Measurements from ENCODE around the gene DOK6. TPM values are rescaled to one million over a fixed set of nuclear protein-coding genes. Genes with fewer than 3 reads are reported as not detected.

The DOK6 gene
- total RNA-seq, 1 donor from 2014 or later = 0.67 TPM

DNA sequence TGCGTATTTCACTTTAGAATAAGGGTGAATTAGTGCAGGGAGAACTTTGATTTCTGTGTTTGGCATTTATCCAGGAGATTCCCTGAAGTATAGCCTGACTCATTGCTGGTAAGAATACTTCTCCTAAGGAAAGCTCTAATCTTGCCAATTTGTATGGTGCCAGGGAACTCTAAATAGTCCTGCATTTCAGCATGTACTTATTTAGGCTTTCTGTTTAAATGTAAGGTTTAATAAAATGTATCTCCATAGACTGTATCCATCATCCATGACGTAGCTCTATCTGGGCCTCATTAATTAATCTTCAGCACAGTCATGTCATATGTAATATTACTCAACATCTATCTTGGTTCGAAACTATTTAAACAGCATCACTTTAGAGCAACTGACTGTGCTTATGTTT is 127.7 kb downstream of the DOK6 start:
- no peak for DNase-seq (ENCODE audit: low read depth)
- TF ChIP-seq, protein P1, sequence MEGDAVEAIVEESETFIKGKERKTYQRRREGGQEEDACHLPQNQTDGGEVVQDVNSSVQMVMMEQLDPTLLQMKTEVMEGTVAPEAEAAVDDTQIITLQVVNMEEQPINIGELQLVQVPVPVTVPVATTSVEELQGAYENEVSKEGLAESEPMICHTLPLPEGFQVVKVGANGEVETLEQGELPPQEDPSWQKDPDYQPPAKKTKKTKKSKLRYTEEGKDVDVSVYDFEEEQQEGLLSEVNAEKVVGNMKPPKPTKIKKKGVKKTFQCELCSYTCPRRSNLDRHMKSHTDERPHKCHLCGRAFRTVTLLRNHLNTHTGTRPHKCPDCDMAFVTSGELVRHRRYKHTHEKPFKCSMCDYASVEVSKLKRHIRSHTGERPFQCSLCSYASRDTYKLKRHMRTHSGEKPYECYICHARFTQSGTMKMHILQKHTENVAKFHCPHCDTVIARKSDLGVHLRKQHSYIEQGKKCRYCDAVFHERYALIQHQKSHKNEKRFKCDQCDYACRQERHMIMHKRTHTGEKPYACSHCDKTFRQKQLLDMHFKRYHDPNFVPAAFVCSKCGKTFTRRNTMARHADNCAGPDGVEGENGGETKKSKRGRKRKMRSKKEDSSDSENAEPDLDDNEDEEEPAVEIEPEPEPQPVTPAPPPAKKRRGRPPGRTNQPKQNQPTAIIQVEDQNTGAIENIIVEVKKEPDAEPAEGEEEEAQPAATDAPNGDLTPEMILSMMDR (IDR thresholded peaks at IDR 0.05; ENCODE audit: insufficient read depth, low read length, poor library complexity, severe bottlenecking) = no peak
- H3K27me3 ChIP-seq (ENCODE audit: control insufficient read depth, insufficient read depth, low read length) = no peaks in the 10 kb centered on the region
- no peak overlapping the region for H3K4me3 ChIP-seq (ENCODE audit: low read depth, low read length)
- H3K36me3 ChIP-seq (ENCODE audit: control insufficient read depth, insufficient read depth, low read length) = no peaks in the 10 kb centered on the region

DNA sequence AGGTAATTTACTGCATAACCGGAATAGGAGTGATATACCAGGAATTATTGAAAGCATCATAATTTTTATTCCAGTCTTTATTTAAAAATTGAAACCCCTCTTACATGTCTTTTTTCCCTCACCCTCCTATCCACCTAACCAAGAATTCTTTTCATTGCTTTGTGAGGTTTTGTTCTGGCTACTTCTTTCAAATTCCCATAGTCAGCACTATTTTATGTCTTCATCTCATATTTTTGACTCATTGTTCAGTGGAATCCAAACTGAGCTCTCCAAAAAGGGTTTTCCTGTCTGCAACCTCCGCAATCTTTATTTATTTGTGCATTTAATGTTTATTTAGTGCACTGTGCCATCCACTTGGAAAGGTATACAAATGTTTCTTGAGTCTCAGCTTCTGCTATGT is 128.5 kb downstream of the DOK6 start:
- Histone ChIP-seq H3K27me3 (ENCODE audit: control insufficient read depth, insufficient read depth, low read length) (no peaks in the 10 kb centered on the region), H3K4me3 (ENCODE audit: low read depth, low read length) (no peak overlapping the region), H3K36me3 (ENCODE audit: control insufficient read depth, insufficient read depth, low read length) (no peaks in the 10 kb centered on the region)
- DNase-seq (ENCODE audit: low read depth) = no peak
- TF ChIP-seq, protein P1 (IDR thresholded peaks at IDR 0.05; ENCODE audit: insufficient read depth, low read length, poor library complexity, severe bottlenecking) = no peak

DNA sequence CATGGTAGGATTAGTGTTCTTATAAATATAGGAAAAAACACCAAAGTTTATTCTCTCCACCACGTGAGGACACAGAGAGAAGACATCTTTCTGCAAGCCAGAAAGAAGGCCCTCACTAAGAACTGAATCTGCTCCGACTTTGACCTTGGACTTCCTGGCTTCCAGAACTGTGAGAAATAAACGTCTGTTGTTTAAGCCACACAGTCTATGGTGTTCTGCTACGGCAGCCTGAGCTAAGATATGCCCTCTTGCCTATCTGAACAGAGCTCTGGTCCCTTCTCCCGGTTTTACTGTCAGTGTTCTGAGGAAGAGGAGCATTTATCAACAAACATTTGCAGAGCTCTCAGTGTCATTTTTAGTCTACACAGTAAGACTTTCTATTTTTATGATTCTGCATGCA is 131.3 kb downstream of the DOK6 start:
- no peak for DNase-seq (ENCODE audit: low read depth)
- H3K27me3 ChIP-seq (ENCODE audit: control insufficient read depth, insufficient read depth, low read length) = no peaks in the 10 kb centered on the region
- TF ChIP-seq, protein P1 (IDR thresholded peaks at IDR 0.05; ENCODE audit: insufficient read depth, low read length, poor library complexity, severe bottlenecking) = no peak
- H3K4me3 ChIP-seq (ENCODE audit: low read depth, low read length) = no peak overlapping the region
- H3K36me3 ChIP-seq (ENCODE audit: control insufficient read depth, insufficient read depth, low read length) = no peaks in the 10 kb centered on the region

DNA sequence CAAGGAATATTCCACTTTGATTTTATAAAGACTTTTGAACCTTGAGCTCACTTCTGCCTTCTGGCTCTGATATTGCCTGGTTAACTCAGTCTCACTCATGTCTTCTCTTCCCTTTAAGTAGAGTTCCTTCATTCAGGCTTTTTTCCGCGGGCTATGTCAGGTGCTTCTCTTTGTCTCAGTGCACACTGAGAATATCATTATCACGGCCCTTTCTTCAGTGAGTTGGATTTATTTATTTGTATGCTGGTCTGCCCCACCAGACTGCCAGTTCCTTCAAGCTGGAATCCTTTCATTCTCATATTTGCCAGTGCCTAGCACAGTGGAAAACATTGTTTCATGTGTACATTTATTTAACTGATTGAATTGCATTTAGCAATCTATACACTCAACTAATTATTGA is 136.5 kb downstream of the DOK6 start:
- Histone ChIP-seq H3K4me3 (ENCODE audit: low read depth, low read length) (no peak overlapping the region), H3K36me3 (ENCODE audit: control insufficient read depth, insufficient read depth, low read length) (no peaks in the 10 kb centered on the region), H3K27me3 (ENCODE audit: control insufficient read depth, insufficient read depth, low read length) (no peaks in the 10 kb centered on the region)
- TF ChIP-seq, protein P1 (IDR thresholded peaks at IDR 0.05; ENCODE audit: insufficient read depth, low read length, poor library complexity, severe bottlenecking) = no peak
- DNase-seq (ENCODE audit: low read depth) = no peak

DNA sequence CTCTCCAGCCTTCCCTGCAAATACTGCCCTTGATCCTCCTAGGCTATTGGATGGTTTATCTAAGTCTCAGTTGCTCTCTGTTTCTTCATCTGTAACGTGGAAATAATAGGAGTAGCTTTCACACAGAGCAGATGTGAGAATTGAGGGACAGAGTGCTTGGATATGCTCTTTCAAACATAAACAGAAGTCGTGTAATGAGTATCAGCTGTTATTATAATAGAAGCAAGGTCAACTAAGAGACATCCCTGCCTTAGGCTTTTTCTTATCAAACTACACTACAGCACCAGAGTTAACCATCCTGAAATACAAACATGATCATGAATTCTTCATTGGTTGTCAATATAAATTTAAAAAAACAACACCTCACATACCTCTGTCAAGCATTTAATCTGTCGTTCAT is 138.2 kb downstream of the DOK6 start:
- no peak for DNase-seq (ENCODE audit: low read depth)
- Histone ChIP-seq H3K36me3 (ENCODE audit: control insufficient read depth, insufficient read depth, low read length) (no peaks in the 10 kb centered on the region), H3K27me3 (ENCODE audit: control insufficient read depth, insufficient read depth, low read length) (no peaks in the 10 kb centered on the region), H3K4me3 (ENCODE audit: low read depth, low read length) (no peak overlapping the region)
- TF ChIP-seq, protein P1 (IDR thresholded peaks at IDR 0.05; ENCODE audit: insufficient read depth, low read length, poor library complexity, severe bottlenecking) = no peak

DNA sequence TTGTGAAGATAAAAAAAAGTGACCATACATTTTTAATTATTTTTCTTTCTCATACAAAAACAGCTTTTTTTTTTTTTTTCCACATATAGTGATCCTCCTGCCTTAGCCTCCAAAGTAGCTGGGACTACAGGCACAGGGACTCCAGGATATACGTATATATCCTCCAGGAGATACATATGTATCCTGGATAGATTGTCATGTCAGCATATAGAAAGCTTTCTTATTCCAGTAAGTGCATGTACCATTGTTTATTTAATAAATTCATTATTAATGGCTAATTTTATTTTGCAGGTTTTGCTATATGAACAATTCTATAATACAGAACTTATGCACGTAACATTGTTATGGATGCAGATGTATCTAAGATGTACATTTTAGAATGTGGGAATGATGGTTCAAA is 138.7 kb downstream of the DOK6 start:
- H3K36me3 ChIP-seq (ENCODE audit: control insufficient read depth, insufficient read depth, low read length) = no peaks in the 10 kb centered on the region
- no peak for DNase-seq (ENCODE audit: low read depth)
- no peak overlapping the region for H3K4me3 ChIP-seq (ENCODE audit: low read depth, low read length)
- TF ChIP-seq, protein P1 (IDR thresholded peaks at IDR 0.05; ENCODE audit: insufficient read depth, low read length, poor library complexity, severe bottlenecking) = no peak
- H3K27me3 ChIP-seq (ENCODE audit: control insufficient read depth, insufficient read depth, low read length) = no peaks in the 10 kb centered on the region

Measured in kidney epithelial cell (primary cell).